OCI-M2 (cell line): ENCODE data around the gene CACNA2D1.
A peak's percentile ranks its signal among the peaks of the same experiment; 100 is the strongest.

Experiments used
- DNase-seq: peaks from one replicate; lab custom pipeline; 2025; ENCODE audit not compliant: unreplicated experiment; lab: John Stamatoyannopoulos, UW

Gene CACNA2D1

DNA sequence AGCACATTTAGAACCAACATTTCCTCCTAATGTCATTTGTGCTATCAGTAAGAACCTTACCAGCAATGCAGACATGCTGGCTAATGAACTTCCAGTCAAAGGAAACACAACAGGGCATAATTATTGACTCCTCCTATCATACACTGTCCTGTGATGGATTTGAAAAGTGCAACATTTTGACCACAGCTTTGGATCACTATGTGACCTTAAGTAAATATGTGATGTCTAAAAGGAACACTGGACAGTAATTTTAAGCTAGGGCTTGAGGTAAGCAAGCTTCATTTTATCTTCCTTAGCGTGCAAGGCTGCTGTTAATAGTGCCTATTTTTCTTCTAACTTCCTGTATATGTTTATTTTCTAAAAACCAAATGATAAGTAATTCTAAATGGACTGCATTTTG is 433.2 kb downstream of the CACNA2D1 start:
- no peak for DNase-seq

GRCh38 chr7:82007315-82007714 is 436.3 kb downstream of the CACNA2D1 start:
- DNase-seq: no peak

DNA sequence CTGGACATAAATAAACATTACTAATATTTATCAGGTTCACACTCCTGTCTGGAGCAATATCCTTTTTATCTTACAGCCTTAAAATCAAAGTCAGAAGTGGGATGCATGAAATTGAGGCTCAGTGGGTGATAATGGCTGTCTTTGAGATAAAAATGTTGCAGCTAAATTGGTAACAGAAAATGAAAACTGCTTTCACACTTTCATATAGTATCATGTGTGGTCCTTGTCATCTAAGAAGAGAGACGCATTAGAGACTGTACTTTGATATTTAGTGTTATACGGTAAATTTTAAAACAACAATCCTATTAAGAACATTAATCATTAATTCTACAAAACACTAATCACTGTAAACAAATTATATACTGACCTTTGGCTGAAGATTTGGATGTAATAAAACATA is 438.5 kb downstream of the CACNA2D1 start:
- DNase-seq: no peak

GRCh38 chr7:81993186-81993585 is 450.4 kb downstream of the CACNA2D1 start:
- DNase-seq: no peak

DNA sequence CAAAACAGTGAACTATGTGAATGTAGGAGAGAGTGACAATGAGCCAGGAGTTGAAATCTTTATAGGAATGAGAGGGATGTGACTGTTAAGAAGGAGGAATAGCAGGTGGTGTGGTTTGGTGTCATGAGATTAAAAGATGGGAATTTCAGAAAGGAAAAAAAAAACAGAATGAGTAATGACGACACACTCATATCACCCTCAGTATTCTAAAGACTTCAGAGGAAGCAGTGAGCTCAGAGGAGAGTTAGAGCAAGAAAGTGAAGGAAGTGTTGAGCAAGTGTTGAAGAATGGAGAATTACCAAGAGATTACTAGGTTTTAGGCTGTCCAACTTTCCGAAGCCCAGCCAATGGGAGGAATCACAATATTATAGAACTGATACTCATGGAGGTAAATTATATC is 453.2 kb downstream of the CACNA2D1 start:
- DNase-seq: no peak

GRCh38 chr7:81986723-81987470 is 456.7 kb downstream of the CACNA2D1 start:
- no peak for DNase-seq

GRCh38 chr7:81983406-81983805 is 460.2 kb downstream of the CACNA2D1 start:
- DNase-seq: no peak

GRCh38 chr7:81973117-81973516 is 470.5 kb downstream of the CACNA2D1 start:
- DNase-seq: no peak

- DNase-seq: no peak
These were observed 483.6 kb downstream of the CACNA2D1 start for GRCh38 chr7:81960026-81960425.

DNA sequence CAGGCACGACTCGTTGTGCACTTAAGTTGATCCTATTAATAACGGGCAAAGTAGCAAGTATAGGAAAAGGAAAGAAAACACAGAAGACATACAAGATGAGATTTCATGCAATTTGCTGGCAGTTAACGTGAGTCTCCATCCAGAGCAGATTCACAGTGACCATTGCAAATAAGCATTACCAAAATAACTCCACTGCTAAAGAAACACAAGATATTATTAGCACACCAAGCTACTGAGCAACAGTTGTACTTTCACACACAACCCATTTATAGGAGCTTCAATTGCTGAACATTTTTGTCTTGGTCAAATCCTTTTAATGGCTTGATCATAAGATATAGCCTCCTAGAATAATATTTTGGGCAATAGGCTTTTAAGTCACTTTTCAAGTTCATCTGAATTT is 486.1 kb downstream of the CACNA2D1 start:
- DNase-seq: no peak

DNA sequence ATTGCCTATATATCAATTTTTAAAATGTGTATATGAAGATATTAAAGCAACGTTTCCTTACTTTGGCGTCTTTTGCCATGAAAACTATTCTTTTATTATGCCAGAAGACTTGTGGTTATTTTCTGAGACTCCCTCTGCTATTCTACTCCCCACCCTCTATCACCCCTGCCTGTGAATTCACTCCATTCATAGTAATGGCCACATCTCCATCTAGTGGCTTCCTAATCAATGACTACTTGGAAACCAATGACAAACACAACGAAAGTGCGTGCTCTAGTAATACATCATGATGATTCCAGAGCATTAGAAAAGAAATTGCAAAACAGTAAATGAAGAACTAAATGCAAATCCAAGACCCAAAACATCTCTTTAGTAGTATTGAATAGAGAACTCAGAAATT is 487.1 kb downstream of the CACNA2D1 start:
- DNase-seq: peak; percentile 17

DNA sequence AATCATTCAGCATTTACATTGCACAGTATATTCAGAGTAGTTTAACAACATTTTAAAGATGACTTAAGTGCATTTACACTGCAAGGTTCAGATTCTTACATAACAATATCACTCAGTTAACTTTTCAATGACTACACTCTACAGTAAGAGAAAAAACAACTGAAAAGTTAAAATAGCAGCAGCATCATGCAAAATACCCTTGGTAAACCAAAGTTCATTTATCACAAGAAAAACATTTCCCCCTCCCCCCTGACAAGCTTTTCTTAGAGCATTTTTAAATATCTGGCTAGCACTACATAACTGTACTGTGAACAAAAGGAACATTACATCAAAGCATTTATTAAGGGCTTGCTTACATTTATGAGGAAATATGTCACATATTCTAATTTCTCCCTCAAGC is 494.3 kb downstream of the CACNA2D1 start:
- no peak for DNase-seq

GRCh38 chr7:81944058-81944457 is 499.5 kb downstream of the CACNA2D1 start:
- DNase-seq: no peak

GRCh38 chr7:81937091-81937490 is 506.5 kb downstream of the CACNA2D1 start:
- DNase-seq: no peak

- DNase-seq: no peak
These were observed 508.8 kb downstream of the CACNA2D1 start for GRCh38 chr7:81934596-81935301.

DNA sequence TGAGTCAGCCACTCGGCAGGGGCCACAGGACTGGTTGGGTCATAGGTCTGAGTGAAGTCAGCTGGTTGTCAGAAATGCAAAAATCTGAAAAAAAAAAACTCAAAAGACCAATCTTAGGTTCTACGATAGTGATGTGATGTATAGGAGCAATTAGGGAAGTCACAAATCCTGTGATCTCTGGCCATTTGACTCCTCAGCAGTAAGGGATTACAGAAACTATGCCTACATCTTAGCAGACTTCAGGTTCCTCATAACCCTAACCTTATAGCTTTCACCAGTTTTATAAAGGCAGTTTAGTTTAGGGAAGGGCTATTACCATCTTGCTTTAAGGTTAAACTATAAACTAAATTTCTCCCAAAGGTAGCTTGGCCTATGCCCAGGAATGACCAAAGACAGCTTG is 510.6 kb downstream of the CACNA2D1 start:
- DNase-seq: no peak

GRCh38 chr7:81929386-81929785 is 514.2 kb downstream of the CACNA2D1 start:
- no peak for DNase-seq

- DNase-seq: no peak
These were observed 517.4 kb downstream of the CACNA2D1 start for GRCh38 chr7:81926154-81926553.

- DNase-seq: no peak
These were observed 518.0 kb downstream of the CACNA2D1 start for GRCh38 chr7:81925530-81925929.

DNA sequence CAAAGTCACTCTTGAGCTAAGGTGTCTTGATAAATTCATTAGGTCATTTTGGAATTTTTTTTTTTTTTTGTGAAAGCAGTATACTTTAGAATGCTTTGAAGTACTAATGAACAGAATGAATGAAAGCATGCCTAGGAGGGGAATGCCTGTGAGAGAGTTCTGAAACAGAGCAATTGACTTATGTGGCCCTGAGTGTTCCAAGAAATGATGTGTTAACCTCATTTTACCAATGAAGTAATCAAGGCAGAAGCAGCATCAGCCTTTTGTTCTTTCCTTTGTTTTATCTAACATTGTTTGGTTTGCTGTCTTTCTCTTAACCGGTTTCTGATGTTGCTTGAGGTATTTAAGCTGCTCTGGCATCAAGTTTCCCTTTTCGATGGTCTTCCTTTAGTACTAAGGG is 519.1 kb downstream of the CACNA2D1 start:
- DNase-seq: no peak

DNA sequence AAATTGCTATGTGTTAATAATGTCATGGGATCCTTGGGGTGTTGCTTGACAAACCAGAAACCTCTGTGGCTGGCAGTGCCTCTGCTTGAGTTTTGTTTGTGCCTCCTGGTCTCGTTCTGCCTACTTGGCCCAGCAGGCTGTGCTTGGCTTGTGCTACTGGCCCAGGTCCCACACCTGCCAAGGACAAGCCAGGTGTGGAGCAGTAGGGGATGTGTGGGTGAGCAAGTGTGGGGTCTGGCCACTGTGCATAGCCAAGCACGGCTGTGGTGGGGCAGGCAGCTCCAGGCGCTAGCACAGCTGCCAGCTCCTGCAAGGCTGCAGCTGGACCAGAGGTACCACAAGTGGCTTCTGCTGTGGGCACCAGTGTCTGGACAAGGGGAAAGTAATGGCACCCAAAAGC is 524.1 kb downstream of the CACNA2D1 start:
- no peak for DNase-seq

DNA sequence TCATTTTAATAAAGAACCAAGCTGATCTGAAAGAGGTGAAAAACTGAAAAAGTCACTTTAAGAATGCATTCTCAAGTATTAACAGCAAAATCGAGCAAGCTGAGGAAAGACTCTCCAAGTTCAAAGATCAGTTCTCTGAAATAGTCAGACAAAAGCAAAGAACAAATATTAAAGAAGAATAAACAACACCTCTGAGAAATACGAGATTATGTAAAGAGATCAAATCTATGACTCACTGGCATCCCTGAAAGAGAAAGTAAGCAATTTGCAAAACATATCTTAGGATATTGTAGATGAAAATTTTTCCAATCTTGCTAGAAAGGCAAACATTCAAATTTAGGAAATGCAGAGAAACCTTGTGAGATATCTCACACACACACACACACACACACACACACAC is 535.4 kb downstream of the CACNA2D1 start:
- DNase-seq: no peak

GRCh38 chr7:81903115-81903514 is 540.5 kb downstream of the CACNA2D1 start:
- no peak for DNase-seq
